OCI-M2 (cell line): ENCODE measurements around the gene CCNB2.
"Not testable (repeated sequence)": the region's sequence is repeated elsewhere in the genome, so short reads cannot be mapped to it uniquely, and the experiment has no call there.

Source experiments
- DNase-seq: peaks from one replicate; lab custom pipeline; 2025; ENCODE audit not compliant: unreplicated experiment; lab: John Stamatoyannopoulos, UW

CCNB2 gene

GRCh38 chr15:59104912-59105732 is at the start of gene CCNB2:
Gene CCNB2, plus strand, starts transcription at chr15:59105146. Its CDS starts 123 bp downstream, at chr15:59105269.
- DNase-seq: peak; percentile 59

- DNase-seq: no peak
Observed at GRCh38 chr15:59059076-59059597, 45.8 kb upstream of the CCNB2 start.

GRCh38 chr15:59060348-59060747 is 44.6 kb upstream of the CCNB2 start:
- DNase-seq: no peak

DNA sequence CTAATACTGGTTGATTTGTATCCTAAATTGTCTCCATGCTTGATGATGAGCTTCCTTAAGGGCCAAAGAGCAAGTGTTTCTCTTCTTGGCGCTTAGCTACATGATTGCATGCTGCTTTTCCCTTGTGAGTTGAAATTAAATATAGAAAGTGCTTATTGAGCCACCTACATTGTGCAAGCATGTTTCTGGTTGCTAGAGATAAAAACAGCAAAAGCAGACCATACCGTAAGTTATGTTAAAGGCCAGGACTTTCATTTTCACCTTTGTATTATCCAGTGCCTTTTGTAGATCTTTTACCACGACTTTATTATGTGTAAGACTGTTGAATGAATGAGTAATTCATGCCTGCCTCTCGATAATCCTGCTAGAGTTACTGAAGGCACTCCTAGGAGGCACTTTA is 41.9 kb upstream of the CCNB2 start:
- no peak for DNase-seq

DNA sequence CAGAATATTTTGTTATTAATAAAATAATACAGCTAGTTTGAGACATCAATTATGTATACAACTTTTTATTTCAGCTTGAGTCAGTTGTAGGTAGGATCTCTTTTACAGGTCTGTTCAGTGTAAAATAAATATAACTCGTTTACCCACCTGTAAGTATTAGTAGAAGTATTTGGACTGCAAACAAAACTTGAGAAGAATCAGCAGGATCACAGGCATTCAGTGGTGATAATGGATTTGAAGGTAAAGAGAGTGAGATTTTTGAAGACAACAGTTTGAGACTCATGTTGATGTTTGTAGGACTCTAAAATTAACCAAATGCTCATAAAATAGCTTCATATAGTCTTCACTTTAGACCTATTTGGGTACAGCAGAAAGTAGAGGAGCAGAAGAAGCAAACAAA is 35.5 kb upstream of the CCNB2 start:
- no peak for DNase-seq

GRCh38 chr15:59074607-59075006 is 30.3 kb upstream of the CCNB2 start:
- DNase-seq: no peak

- no peak for DNase-seq
Observed at GRCh38 chr15:59087731-59088130, 17.2 kb upstream of the CCNB2 start.

DNA sequence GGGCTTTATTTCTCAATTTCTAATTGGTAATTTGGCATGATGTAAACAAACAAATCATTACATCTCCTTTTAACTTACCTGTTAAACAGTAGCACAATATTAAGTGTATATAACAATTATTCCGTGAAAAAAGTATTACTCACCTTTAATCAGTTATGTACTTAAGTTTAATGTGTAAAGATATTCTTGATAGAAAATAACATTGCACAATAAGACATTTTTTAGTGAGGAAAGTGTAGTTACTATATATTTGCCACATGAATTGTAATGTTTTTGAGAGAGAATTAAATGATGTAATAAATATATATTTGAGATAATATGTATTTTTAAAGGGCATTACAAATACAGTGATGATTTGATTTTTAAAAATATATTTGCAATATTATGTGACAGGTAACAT is 10.9 kb upstream of the CCNB2 start:
- no peak for DNase-seq

- no peak for DNase-seq
Observed at GRCh38 chr15:59096429-59096828, 8.5 kb upstream of the CCNB2 start.

DNA sequence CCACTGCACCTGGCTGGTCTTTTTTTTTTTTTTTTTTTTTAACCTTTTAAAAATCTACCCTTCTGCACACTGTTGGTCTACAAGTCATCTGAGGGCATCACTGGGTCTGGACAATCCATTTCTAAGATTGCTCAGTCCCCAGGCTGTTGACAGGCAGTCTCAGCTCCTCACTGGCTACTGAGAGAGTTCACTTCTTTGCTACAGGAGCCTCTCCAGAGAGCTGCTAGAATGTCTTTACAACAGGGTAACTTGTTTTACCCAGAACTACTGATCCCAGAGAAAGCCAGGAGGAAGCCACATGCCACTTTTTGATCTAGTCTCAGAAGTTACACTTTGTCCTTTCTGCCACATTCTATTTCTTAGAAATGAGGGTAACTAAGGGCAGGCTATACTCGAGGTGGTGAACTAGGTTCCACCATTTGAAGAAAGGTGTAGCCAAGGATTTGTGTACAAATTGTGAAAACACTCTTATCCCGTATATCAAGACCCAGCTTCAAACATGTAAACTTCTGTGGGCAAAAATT is 5.7 kb upstream of the CCNB2 start:
- no peak for DNase-seq

- no peak for DNase-seq
Observed at GRCh38 chr15:59104602-59104911, 389 bp upstream of the CCNB2 start.

DNA sequence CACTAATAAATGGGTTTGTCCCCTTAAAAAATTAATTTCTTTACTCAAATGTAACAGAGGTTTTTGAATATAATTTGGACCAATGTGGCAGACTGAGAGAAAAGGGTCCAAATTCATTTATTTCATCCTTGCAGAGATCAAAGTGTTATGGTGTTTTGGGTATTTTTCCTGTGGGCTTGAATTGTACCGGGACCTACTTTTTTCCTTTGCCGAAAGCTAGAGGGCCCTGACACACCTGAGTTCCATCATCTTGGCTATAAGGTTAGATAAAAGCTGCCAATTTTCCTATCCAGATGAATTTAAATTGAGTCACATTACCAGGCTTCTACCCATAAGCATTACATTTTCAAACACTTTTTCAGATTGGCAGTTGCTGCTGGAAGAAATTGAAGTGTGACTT is 908 bp downstream of the CCNB2 start:
- no peak for DNase-seq

- no peak for DNase-seq
Observed at GRCh38 chr15:59111251-59111650, 6.3 kb downstream of the CCNB2 start.

DNA sequence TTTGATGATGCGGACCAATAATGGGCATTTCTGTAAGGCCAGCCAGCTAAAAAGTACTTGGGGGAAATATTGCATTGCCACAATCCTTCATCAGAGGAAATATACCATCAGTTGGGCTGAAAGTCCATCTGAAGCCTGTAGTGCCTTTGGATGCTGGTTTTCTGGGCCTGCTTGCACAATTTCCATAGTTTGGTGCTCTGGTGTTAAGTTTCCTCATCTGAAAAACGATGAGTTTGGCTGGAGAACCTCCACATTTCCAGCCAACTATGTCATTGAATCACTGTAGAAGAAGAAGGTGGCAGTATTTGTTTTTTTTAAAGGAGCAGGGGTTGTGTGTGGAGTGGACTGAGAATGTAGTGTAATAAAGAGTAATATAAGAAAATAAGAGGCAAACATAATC is 10.1 kb downstream of the CCNB2 start:
- DNase-seq: no peak

- no peak for DNase-seq
Observed at GRCh38 chr15:59116141-59116540, 11.2 kb downstream of the CCNB2 start.

DNA sequence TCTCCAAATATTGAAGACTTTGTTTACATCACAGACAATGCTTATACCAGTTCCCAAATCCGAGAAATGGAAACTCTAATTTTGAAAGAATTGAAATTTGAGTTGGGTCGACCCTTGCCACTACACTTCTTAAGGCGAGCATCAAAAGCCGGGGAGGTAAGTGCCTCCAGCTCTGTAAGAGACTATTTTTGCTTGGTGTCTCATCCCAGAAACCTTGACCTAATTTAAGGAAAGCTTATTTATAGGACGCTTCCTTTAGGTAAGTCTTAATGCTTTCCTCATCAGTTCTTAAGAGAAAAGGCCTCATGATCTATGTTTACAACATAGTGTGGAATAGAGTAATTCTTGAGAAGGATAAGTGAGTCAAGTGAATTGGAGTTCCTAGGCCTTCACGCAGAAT is 11.8 kb downstream of the CCNB2 start:
- no peak for DNase-seq

DNA sequence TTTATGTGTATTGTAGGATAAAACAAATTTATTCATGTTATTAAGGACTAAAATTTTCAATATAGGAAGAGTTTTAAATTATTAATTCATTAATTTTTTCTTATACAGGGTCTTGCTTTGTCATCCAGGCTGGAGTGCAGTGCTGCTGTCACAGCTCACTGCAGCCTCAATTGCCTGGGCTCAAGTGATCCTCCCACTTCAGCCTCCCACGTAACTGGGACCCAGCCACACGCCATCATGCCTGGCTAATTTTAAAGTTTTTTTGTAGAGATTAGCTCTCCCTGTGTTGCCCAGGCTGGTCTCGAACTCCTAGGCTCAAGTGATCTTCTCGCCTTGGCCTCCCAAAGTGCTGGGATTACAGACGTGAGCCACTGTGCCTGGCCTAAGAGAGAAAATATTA is 14.7 kb downstream of the CCNB2 start:
- DNase-seq: no peak

GRCh38 chr15:59120937-59121336 is 16.0 kb downstream of the CCNB2 start:
- DNase-seq: no peak

DNA sequence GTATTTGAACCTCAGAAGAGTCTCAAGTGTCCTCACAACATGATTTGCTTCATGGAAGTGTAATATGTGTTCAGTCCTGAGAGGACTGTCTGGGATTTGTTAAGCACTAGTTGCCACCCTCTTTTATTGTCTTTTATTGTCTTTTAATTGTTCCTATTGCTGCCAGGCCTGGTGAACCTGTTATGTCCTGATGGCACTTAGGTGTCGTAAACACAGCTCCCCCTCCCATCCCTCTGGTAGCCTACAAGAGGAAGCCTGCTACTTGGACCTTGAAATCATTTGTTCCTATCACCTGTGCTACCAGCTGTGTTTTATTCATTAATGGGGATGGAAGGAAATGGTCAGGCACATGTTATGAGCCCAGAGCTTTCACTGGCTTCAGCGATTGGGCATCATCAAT is 19.3 kb downstream of the CCNB2 start:
- no peak for DNase-seq

DNA sequence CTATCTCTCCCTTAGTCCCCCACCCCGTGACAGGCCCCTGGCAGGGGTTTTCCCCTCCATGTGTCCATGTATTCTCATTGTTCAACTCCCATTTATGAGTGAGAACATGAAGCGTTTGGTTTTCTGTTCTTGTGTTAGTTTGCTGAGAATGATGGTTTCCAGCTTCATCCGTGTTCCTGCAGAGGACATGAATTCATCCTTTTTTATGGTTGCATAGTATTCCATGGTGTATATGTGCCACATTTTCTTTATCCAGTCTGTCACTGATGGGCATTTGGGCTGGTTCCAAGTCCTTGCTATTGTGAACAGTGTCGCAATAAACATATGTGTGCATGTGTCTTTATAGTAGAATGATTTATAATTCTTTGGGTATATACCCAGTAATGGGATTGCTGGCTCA is 20.7 kb downstream of the CCNB2 start:
- not testable (repeated sequence) for DNase-seq

DNA sequence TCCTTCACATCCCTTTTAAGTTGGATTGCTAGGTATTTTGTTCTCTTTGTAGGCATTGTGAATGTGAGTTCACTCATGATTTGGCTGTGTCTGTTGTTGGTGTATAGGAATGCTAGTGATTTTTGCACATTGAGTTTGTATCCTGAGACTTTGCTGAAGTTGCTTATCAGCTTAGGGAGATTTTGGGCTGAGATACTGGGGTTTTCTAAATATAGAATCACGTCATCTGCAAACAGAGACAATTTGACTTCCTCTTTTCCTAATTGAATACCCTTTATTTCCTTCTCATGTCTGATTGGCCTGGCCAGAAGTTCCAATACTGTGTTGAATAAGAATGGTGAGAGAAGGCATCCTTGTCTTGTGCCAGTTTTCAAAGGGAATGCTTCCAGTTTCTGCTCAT is 22.3 kb downstream of the CCNB2 start:
- not testable (repeated sequence) for DNase-seq

DNA sequence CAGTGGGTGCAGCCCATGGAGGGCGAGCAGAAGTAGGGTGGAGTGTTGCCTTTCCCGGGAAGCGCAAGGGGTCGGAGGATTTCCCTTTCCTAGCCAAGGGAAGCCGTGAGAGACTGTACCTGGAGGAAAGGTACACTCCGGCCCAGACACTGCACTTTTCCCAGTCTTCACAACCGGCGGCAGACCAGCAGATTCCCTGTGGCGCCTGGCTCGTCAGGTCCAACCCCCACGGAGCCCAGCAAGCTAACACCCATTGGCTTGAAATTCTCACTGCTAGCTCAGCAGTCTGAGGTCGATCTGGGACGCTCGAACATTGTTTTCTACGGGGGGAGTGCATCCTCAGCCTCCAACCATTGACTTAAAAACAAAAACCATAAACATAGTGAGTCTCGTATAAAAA is 26.5 kb downstream of the CCNB2 start:
- no peak for DNase-seq
